Thyroid gland (tissue), 4 donors: ENCODE data around the gene ZNF138.

Experiments used
- POLR2A ChIP-seq, 2 donors: fragments of 450-650 bp; IDR thresholded peaks; one replicate each; pipeline ENCODE4 v1.6.1; 2017; ENCODE audit warnings: antibody characterized with exemption in 2 of 2, mild to moderate bottlenecking in 2 of 2, moderate library complexity in 1 of 2
- TF ChIP-seq, protein P1 (sequence below), 6 experiments: fragments of 200-600 bp in 3 of 6; fragments of 450-650 bp in 3 of 6; sonication (generic) in 3 of 6; IDR thresholded peaks; one replicate each; pipeline ENCODE4 v1.5.1; 2016 to 2019; ENCODE audit warnings: antibody characterized with exemption in 6 of 6, mild to moderate bottlenecking in 2 of 6, inconsistent platforms in 1 of 6, moderate library complexity in 1 of 6

DNA sequence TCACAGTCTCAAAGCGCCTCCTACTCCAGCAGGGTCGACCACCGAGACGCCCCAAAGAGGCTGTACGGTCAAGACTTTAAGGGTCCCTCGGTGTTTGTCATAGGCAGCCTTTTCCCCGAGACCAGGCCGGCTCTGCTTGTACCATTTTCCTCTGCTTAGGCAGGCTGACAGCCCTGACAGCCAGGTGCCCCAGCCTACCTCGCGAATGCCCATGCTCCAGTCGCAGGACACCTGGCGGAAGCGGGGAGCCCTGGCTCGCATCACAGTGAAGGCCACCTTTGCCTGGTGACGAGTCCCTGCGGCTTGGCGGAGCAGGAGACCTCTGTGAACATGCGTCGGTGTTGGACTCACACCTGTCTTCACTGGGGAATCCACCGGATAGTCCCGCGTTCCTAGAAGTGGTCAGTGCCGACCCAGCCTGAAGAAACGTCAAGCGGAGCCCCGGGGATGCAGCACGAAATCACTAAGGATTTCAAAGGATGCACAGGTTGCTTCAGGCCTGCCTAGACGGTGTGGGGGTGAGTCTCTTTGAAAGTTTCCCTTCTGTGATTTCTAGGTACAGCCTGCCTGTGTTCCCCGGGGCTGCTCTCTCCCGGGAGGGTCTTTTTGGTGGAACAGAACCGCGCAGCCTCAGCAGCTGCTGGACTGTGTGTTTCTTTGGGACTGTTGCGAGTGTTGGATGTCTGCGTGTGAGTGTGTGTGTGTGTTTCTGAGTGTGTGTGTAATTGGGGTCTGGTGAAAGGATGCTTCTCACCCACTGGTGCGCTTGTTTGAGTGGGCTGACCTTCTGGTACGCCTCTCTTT lies 78.3 kb downstream of the ZNF138 start:
- TF ChIP-seq, protein P1, sequence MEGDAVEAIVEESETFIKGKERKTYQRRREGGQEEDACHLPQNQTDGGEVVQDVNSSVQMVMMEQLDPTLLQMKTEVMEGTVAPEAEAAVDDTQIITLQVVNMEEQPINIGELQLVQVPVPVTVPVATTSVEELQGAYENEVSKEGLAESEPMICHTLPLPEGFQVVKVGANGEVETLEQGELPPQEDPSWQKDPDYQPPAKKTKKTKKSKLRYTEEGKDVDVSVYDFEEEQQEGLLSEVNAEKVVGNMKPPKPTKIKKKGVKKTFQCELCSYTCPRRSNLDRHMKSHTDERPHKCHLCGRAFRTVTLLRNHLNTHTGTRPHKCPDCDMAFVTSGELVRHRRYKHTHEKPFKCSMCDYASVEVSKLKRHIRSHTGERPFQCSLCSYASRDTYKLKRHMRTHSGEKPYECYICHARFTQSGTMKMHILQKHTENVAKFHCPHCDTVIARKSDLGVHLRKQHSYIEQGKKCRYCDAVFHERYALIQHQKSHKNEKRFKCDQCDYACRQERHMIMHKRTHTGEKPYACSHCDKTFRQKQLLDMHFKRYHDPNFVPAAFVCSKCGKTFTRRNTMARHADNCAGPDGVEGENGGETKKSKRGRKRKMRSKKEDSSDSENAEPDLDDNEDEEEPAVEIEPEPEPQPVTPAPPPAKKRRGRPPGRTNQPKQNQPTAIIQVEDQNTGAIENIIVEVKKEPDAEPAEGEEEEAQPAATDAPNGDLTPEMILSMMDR (IDR thresholded peaks at IDR 0.05) = no peak
- no peak for TF ChIP-seq POLR2A (IDR thresholded peaks at IDR 0.05)
